OCI-LY1 (cell line): ENCODE measurements around the gene ZNF616.
"Not testable (repeated sequence)": the region's sequence is repeated elsewhere in the genome, so short reads cannot be mapped to it uniquely, and the experiment has no call there.

Source experiments
- H2AFZ ChIP-seq: fragments of 200-600 bp; sonication (generic), shearing (Covaris generic); 2 replicates; pipeline ENCODE4 v1.6.0; 2014; ENCODE audit warnings: antibody characterized with exemption, mild to moderate bottlenecking, low read length
- H3F3A ChIP-seq: fragments of 200-600 bp; sonication (generic), shearing (Covaris generic); 2 replicates; pipeline ENCODE4 v1.6.0; 2014; ENCODE audit warnings: mild to moderate bottlenecking, antibody characterized with exemption, low read length, moderate library complexity; ENCODE audit not compliant: insufficient read depth
- H3K27ac ChIP-seq: fragments of 200-600 bp; sonication (generic); 2 replicates; pipeline ENCODE4 v1.5.1; 2014; ENCODE audit warnings: low read length, mixed run types, mild to moderate bottlenecking, low read depth; ENCODE audit not compliant: poor library complexity, severe bottlenecking
- H3K27me3 ChIP-seq: fragments of 200-600 bp; sonication (generic); 2 replicates; pipeline ENCODE4 v1.6.0; 2014; ENCODE audit warnings: antibody characterized with exemption, mild to moderate bottlenecking, low read length, moderate library complexity; ENCODE audit not compliant: insufficient read depth
- H3K36me3 ChIP-seq: fragments of 200-600 bp; sonication (generic); 2 replicates; pipeline ENCODE4 v1.6.1; 2014; ENCODE audit warnings: mild to moderate bottlenecking, antibody characterized with exemption, low read length, moderate library complexity, mixed read lengths; ENCODE audit not compliant: insufficient read depth
- H3K4me1 ChIP-seq: fragments of 200-600 bp; sonication (generic); 2 replicates; pipeline ENCODE4 v1.5.1; 2014; ENCODE audit warnings: mild to moderate bottlenecking, low read length, moderate library complexity; ENCODE audit not compliant: insufficient read depth, severe bottlenecking
- H3K4me2 ChIP-seq: fragments of 200-600 bp; sonication (generic), shearing (Covaris generic); 2 replicates; pipeline ENCODE4 v1.6.1; 2014; ENCODE audit warnings: low read length
- H3K4me3 ChIP-seq: fragments of 200-600 bp; sonication (generic); 2 replicates; pipeline ENCODE4 v1.5.1; 2014; ENCODE audit warnings: low read length, low read depth, mild to moderate bottlenecking, mixed read lengths; ENCODE audit not compliant: poor library complexity, severe bottlenecking
- H3K79me2 ChIP-seq: fragments of 200-600 bp; shearing (Covaris generic); 2 replicates; pipeline ENCODE4 v1.6.1; 2016; ENCODE audit warnings: mixed run types, low read length, mixed read lengths; ENCODE audit not compliant: insufficient read depth
- H3K9ac ChIP-seq: fragments of 200-600 bp; sonication (generic), shearing (Covaris generic); 2 replicates; pipeline ENCODE4 v1.6.1; 2014; ENCODE audit warnings: mild to moderate bottlenecking, low read length, mixed read lengths
- H3K9me2 ChIP-seq: fragments of 200-600 bp; sonication (generic), shearing (Covaris generic); 2 replicates; pipeline ENCODE4 v1.6.1; 2014; ENCODE audit warnings: low read depth, mild to moderate bottlenecking, low read length, mixed read lengths
- H3K9me3 ChIP-seq: fragments of 200-600 bp; shearing (Covaris generic); 2 replicates; pipeline ENCODE4 v1.6.1; 2014; ENCODE audit warnings: low read length, mixed read lengths
- H4K20me1 ChIP-seq: fragments of 200-600 bp; sonication (generic), shearing (Covaris generic); 2 replicates; pipeline ENCODE4 v1.6.0; 2016; ENCODE audit warnings: mild to moderate bottlenecking, low read length; ENCODE audit not compliant: insufficient read depth
- CTCF ChIP-seq: fragments of 200-600 bp; sonication (generic), shearing (Covaris generic); IDR thresholded peaks from 2 replicates; pipeline ENCODE4 v1.5.1; 2017; ENCODE audit warnings: mild to moderate bottlenecking, antibody characterized with exemption, low read length, moderate library complexity, mixed read lengths
- EZH2 ChIP-seq: fragments of 200-600 bp; sonication (generic), shearing (Covaris generic); IDR thresholded peaks from 2 replicates; pipeline ENCODE4 v1.8.0; 2017; ENCODE audit warnings: borderline replicate concordance, mixed run types, mild to moderate bottlenecking, antibody characterized with exemption, low read length, moderate library complexity, mixed read lengths

The ZNF616 gene

GRCh38 chr19:52101866-52102562, 37.7 kb downstream of the ZNF616 start:
- H3K4me2 ChIP-seq: no peak overlapping the region
- no peaks in the 10 kb centered on the region for H3K36me3 ChIP-seq
- H3K9me2 ChIP-seq: no peaks in the 10 kb centered on the region
- H4K20me1 ChIP-seq: no peaks in the 10 kb centered on the region
- no peaks in the 10 kb centered on the region for H3F3A ChIP-seq
- H3K27ac ChIP-seq: no peak overlapping the region
- no peaks in the 10 kb centered on the region for H3K4me1 ChIP-seq
- H3K27me3 ChIP-seq: no peaks in the 10 kb centered on the region
- no peak overlapping the region for H3K4me3 ChIP-seq
- no peak overlapping the region for H2AFZ ChIP-seq
- no peaks in the 10 kb centered on the region for H3K79me2 ChIP-seq
- TF ChIP-seq EZH2: no peak
- TF ChIP-seq CTCF: no peak
- peaks cover 14% of the 10 kb centered on the region; the same call in 1 of the 2 replicates for H3K9me3 ChIP-seq
- no peak overlapping the region for H3K9ac ChIP-seq

- no peak overlapping the region for H3K4me2 ChIP-seq
- no peaks in the 10 kb centered on the region for H3F3A ChIP-seq
- no peak overlapping the region for H3K4me3 ChIP-seq
- H3K9ac ChIP-seq: no peak overlapping the region
- no peaks in the 10 kb centered on the region for H3K27me3 ChIP-seq
- H3K79me2 ChIP-seq: no peaks in the 10 kb centered on the region
- H3K4me1 ChIP-seq: no peaks in the 10 kb centered on the region
- no peaks in the 10 kb centered on the region for H3K9me2 ChIP-seq
- no peak overlapping the region for H2AFZ ChIP-seq
- no peaks in the 10 kb centered on the region for H3K36me3 ChIP-seq
- no peaks in the 10 kb centered on the region for H4K20me1 ChIP-seq
- no peak overlapping the region for H3K27ac ChIP-seq
- peaks cover 13% of the 10 kb centered on the region; the same call in 1 of the 2 replicates for H3K9me3 ChIP-seq
- no peak for TF ChIP-seq EZH2
- TF ChIP-seq CTCF: no peak
Observed at GRCh38 chr19:52099497-52100138, 40.1 kb downstream of the ZNF616 start.

- H4K20me1 ChIP-seq, H3K27me3 ChIP-seq, H3K9ac ChIP-seq, H3K36me3 ChIP-seq, H3F3A ChIP-seq, H3K9me2 ChIP-seq, H3K27ac ChIP-seq, H3K79me2 ChIP-seq, H3K4me3 ChIP-seq, H3K4me1 ChIP-seq, H2AFZ ChIP-seq, H3K9me3 ChIP-seq, H3K4me2 ChIP-seq: not testable (repeated sequence)
Observed at GRCh38 chr19:52096416-52096815, 43.3 kb downstream of the ZNF616 start.
